Posterior cingulate gyrus (tissue), 11 donors: ENCODE measurements around the gene DEAF1.
"Not testable (repeated sequence)": the region's sequence is repeated elsewhere in the genome, so short reads cannot be mapped to it uniquely, and the experiment has no call there.

Experiments used
- DNase-seq, 10 donors: peaks; one replicate each; pipeline versions ENCODE4 v3.0.0 to v3.0.0-alpha.2; 2020 to 2021; ENCODE audit warnings: mixed read lengths in 3 of 10
- intact Hi-C: fragments of 100-400 bp; cut with DNase I; formaldehyde crosslinking; loops from one replicate; pipeline ENCODE4 v1.15.1; 2023

DEAF1 gene

DNA sequence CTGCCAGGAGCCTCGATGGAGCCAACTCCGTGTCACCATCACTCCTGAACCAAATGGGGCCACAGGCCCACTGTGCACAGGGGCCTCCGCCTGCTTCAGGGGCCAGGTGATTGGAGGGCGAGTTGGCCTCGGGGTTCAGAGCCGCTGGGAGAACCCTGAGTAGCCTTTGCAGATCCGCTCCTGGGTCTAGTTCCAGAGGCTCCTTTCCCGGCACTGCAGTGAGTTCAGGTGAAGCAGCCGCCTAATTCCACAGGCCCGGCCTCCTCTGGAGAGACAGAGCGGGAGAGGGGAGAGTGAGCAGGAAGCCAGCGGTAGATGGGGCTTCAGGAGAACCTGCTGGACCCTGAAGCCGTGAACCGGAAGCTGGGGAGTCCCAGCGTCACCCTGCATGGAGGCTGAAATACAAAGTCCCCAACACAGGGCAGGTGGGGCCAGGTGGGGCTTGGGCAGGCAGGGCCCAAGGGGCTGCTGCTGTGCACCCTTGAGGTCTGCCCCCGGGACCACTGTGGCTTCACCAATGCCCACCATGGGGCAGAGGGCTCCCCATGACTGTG is 35.4 kb downstream of the DEAF1 start:
- peak in 1 of 10 donors; percentile 66 for DNase-seq
- intact Hi-C loops: loop anchor here (10.0 kb wide), 1 partner anchor 105 kb away; no protein-coding TSS in a partner anchor

DNA sequence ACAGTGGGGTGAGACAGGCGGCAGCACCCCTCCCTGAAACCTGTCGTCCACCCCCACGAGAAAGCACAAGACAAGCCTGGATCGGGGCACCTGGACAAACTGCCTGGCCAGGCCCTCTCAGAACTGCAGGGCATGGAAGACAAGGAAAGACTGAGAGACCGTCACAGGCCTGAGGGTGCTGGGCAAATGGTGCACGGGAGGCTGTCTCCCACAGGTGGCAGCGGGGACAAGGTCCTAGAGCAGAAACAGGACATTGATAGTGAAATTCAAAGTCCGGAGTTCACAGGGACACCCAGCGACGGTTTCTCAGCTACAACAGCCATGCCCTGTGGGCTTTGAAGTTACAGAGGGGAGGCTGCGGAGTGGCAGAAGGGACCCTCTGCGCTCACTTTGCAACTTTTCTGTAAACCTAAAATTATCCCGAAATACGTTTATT is 37.3 kb downstream of the DEAF1 start:
- intact Hi-C loops: no loop called here
- DNase-seq: no peak

DNA sequence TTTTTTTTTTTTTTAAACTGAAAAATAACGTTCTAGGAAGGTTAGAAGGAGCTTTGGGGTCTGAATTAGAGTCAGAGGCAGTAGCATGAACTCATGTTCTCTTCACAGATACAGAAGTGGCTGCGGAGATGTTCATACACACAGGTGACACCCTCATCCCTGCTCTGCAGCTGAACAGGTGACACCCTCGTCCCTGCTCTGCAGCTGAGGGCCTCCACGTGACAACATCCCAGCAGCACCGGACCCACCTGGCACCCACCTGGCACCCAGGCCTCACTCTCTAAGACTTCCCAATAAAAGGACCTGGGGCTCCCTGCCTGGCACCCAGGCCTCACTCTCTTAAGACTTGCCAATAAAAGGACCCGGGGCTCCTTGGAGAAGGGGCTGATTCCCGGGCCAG is 38.2 kb downstream of the DEAF1 start:
- intact Hi-C loops: no loop called here
- no peak for DNase-seq

DNA sequence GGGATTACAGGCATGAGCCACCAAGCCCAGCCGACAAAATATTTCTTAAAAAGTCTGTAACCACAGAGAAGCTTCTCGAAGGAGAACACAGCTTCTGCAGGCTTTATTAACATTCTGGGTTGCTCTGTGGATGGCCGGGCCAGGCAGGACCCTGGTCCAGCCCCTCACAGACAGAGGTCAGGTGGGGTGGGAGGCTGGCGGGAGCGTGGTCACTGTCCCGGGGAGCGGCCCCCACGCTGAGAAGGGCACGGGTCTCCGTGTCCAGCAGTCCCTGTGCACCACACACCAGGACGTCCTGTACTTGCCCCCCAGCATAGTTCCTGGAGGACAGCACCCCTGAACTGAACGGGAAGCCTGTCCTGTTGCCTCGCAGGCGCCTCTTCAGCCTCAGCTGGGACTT is 38.6 kb downstream of the DEAF1 start:
- DNase-seq: peak in 1 of 10 donors; percentile 69
- intact Hi-C loops: no loop called here

DNA sequence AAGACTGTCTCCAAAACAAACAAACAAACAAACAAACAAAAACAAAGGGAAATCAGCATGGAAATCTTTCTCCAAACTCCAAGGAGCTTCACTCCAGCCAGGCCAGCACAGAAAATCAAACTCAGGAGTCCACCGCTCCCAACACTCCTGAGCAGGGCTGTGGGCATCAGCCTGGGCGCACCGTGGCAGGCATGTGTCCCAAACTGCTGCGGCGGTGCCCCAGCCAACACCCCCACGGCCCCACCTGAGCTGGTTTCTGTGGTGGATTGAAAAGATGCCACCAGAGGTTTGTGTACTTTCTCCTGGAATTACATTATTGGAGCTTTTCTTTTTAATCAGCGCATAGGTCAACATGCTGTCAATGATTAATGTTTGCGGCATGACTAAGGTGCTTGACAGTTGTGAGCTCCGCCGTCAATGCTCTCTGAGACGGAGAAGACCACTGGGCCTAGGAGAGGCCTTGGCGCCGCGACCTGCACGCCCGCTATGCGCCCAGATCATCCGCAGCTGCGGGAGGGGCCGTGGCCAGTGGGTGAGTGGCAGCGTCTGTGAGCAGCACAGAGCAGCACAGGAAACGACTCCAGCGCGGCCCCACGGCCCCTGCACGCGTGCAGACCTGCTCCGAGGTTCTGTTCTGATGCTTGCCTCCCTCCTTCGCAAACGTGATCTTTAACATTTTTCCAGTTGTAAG is 39.8 kb downstream of the DEAF1 start:
- intact Hi-C loops: no loop called here
- DNase-seq: no peak

DNA sequence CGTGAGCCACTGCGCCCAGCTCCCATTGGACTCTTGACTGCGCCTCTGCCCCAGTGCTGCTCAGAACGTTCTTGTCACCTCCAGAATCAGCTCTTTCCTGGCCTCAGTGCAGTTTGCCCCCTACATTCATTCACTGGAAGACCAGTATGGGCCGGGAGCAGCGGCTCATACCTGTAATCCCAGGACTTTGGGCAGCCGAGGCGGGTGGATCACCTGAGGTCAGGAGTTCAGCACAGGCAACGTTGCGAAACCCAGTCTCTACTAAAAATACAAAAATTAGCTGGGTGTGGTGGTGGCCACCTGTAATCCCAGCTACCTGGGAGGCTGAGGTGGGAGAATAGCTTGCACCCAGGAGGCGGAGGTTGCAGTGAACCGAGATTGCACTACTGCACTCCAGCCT is 40.6 kb downstream of the DEAF1 start:
- peak in 1 of 10 donors; percentile 56 for DNase-seq
- intact Hi-C loops: not testable (repeated sequence)

DNA sequence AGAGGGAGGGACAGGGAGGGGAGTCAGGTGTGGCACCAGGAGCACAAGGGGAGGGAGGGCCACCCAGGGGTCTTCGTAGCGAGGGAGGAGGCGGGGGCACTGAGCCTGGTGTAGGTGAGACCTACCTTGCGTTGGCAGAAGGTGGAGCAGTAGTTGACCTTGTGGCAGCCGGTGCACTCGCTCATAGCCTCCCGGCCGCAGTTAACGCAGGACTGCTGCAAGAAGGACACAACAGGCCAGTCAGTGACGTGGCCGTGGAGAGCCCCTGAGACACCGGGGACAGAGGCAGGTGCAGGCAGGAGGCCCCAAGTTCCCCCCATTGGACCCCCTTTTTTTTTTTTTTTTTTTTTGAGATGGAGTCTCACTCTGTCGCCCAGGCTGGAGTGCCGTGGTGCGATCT is 41.2 kb downstream of the DEAF1 start:
- peak in 1 of 10 donors; percentile 74 for DNase-seq
- intact Hi-C loops: no loop called here

DNA sequence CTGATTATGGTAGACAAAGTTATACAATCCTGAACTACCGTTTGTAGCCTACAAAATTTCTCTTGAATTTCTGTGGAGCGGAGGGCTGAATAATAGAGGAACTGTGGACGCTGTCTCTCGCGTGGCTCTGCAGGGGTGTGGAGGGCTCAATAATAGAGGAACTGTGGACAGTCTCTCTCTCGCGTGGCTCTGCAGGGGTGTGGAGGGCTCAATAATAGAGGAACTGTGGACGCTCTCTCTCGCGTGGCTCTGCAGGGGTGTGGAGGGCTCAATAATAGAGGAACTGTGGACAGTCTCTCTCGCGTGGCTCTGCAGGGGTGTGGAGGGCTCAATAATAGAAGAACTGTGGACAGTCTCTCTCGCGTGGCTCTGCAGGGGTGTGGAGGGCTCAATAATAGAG is 41.9 kb downstream of the DEAF1 start:
- DNase-seq, intact Hi-C loops: not testable (repeated sequence)

DNA sequence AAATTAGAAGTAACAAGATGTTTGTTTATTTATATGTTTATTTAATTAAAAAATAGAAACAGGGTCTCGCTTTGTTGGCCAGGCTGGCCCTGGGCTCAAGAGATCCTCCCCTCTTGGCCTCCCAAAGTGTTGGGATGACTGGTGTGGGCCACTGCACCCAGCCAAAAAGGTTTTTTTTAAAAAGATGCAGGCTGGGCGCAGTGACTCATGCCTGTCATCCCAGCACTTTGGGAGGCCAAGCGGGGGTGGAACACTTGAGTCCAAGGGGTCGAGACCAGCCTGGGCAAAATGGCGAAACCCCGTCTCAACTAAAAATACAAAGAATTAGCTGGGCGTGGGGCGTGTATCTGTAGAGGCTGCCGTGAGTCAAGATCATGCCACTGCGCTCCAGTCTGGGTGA is 44.5 kb downstream of the DEAF1 start:
- no peak for DNase-seq
- intact Hi-C loops: no loop called here

DNA sequence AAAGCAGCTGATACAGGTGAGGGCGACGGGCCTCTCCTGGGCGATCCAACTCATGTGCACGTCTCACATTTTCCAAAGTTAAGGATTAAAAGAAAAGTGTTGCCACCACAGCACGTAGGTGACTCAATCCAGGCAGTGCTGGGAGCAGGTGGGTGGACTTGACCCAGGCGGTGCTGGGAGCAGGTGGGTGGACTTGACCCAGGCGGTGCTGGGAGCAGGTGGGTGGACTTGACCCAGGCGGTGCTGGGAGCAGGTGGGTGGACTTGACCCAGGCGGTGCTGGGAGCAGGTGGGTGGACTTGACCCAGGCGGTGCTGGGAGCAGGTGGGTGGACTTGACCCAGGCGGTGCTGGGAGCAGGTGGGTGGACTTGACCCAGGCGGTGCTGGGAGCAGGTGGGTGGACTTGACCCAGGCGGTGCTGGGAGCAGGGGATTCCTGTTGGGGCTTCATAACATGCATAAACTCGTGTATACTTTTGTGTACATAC is 47.3 kb downstream of the DEAF1 start:
- intact Hi-C loops, DNase-seq: not testable (repeated sequence)

DNA sequence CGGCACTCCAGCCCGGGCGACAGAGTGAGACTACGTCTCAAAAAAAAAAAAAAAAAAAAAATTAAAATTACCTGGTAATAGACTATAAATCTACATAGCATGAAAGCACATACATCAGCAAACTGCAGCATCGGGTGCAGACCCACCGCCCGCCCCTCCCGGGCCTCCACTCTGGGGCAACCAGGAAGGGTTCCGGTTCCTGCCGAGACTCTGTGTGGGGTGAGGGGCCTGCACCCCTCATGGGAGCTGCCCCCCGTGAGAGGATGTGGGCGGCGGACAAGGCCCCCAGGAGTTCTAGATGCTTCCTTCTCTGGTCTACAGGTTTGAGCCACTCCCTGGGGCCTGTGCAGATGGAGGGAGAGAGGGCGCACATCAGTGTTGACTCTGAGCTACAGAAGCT is 48.8 kb downstream of the DEAF1 start:
- intact Hi-C loops: no loop called here
- no peak for DNase-seq

DNA sequence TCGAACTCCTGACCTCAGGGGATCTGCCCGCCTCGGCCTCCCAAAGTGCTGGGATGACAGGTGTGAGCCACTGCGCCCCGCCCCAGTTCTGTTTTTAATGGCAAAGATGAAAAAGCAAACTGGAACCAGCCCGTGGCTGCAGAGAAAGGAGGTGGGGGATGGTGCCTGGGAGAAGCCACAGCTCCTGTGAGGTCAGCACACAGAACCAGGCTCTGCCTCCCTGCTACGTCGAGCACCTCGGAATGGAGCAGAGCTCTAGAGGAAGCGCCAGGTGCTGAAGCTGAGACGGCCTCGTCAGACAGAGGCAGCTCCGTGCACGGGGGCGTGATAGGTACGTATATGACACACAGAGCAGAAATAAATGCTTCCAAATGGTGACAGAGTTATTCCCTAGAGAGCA is 49.5 kb downstream of the DEAF1 start:
- no peak for DNase-seq
- intact Hi-C loops: no loop called here

DNA sequence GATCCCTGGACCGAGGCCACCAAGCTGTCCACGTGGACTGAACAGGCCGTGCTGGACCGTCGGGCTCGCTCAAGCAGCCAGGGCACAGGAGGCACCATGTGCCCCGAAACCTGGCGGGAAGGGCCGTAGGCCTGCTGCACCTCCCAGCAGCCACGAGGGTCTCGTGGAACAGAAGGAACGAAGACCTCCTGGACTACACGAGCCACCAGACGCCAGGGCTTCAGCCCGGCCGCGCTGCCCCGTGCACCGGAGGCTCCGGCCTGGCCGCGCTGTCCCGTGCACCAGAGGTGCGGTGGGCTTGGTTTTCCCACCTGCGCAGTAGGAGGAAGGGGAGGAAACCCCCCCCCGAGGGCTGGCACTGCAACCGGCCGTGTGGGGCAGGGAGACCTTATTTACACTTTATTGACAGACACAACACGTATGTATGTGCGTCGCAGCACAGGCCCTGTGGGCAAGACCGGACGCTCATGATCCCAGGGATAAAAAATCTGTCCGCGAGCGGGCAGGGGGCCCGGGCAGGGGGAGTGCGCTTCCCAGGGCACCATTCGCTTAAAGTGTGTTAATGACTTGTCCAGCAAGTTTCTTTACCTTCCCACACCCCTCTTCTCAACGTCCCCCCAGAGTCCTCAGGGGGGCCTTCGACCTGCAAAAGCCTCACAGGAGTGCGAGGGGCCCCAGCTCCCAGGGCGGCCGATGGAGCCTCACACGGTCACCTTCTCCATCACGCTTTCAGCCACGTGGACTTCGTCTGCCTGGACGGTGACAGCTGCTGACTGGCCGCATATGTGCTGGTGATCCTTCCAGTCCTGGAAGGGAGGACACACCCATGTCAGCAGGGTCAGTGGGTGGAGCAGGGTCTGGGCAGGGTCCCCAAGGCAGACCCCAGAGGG is 50.9 kb downstream of the DEAF1 start:
- intact Hi-C loops: no loop called here
- DNase-seq: no peak

DNA sequence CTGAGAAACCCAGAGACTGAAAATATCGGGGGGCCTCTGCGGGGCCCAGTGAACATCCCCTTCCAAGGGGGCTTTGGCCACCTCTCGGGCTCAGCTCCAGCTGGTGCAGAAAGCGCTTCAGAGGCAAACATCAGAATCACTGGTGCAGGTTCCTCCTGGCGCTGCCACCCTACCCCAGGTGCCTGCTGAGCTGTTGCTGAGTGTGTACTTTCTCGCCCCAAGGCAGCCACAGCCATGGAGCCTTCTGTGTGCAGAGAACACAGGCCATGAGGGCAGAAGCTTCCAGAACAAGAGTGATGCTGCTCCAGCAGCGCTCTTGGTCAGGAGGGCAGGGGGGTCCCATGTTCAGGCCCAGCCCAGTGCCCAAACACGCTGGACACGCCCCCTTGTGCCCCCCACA is 51.7 kb downstream of the DEAF1 start:
- intact Hi-C loops: no loop called here

DNA sequence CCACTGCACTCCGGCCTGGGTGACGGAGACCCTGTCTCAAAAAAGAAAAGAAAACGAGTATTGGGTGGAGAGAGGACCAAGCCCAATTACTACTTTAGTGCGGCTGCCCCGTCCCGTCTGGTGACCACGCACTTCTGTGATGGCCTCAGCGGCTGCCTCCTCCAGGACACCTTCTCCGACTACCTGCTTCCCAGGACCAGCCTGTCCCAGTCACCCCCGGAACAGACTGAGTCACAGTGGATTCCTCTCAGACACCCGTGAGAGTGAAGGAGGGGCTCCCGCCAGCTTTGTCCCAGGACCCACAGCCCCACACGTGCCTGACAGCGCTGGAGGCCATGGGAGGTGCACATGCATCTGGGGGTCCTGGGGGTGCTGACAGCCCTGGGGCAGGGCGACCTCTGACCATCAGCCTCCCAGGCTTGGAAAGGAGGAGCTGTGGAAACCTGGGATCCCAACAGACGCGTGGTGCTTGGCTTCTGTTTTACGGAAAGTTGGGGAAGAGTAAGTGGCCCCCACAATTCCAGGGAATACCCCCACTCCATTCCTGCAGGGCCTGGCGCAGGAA is 53.1 kb downstream of the DEAF1 start:
- no peak for DNase-seq
- intact Hi-C loops: no loop called here

More for the DNA sequence above, 51.7 kb downstream of the DEAF1 start:
- no peak for DNase-seq

DNA sequence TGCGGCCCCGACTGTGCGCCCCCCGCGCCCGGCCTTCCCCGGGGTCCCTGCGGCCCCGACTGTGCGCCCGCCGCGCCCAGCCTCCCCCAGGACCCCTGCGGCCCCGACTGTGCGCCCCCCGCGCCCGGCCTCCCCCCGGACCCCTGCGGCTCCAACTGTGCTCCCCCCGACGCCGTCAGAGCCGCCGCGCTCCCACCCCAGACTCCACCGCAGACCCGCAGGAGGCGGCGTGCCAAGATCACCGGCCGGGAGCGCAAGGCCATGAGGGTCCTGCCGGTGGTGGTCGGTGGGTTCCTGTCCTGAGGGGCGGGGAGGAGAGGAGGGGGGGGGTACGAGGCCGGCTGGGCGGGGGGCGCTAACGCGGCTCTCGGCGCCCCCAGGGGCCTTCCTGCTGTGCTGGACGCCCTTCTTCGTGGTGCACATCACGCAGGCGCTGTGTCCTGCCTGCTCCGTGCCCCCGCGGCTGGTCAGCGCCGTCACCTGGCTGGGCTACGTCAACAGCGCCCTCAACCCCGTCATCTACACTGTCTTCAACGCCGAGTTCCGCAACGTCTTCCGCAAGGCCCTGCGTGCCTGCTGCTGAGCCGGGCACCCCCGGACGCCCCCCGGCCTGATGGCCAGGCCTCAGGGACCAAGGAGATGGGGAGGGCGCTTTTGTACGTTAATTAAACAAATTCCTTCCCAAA is 54.9 kb downstream of the DEAF1 start:
- intact Hi-C loops: no loop called here
- no peak for DNase-seq

DNA sequence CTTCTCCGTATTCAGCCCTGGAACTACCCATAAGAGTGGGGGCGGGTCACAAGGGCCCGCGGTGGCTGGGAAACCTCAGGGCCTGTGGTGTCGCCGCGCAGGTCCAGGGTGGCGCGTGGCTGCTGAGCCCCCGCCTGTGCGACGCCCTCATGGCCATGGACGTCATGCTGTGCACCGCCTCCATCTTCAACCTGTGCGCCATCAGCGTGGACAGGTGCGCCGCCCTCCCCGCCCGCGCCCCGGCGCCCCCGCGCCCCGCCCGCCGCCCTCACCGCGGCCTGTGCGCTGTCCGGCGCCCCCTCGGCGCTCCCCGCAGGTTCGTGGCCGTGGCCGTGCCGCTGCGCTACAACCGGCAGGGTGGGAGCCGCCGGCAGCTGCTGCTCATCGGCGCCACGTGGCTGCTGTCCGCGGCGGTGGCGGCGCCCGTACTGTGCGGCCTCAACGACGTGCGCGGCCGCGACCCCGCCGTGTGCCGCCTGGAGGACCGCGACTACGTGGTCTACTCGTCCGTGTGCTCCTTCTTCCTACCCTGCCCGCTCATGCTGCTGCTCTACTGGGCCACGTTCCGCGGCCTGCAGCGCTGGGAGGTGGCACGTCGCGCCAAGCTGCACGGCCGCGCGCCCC is 55.6 kb downstream of the DEAF1 start:
- intact Hi-C loops: no loop called here
- DNase-seq: no peak

DNA sequence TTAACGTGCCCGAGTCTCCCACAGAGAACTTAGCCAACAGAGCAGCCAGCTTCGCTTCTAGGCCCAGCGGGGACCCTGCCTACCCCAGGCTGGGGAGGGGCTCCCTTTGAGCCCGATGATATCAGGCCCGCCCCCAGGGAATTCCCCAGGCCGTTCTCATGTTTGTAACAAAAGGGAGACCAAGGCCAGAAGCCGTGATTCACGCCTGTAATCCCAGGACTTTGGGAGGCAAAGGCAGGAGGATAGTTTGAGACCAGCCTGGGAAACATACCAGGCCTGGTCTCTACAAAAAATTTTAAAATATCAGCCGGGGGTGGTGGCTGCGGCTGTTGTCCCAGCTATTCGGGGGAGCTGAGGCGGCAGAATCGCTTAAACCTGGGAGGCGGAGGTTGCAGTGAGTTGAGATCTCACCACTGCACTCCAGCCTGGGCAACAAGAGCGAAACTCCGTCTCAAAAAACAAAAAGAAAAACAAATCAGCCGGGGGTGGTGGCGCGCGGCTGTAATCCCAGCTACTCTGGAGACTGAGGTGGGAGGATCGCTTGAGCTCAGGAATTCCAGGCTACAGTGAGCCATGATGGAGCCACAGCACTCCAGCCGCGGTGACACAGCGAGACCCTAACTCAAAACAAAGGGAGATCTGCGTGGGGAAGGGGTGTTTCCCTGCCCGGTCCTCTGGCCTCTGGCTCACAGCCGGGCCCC is 56.2 kb downstream of the DEAF1 start:
- no peak for DNase-seq
- intact Hi-C loops: no loop called here
